NCI-H446 treated with DMSO at 0.1 percent for 48 hours (cell line): ENCODE measurements around the gene TSPAN5.

Source experiments
- DNase-seq: peaks from one replicate; lab custom pipeline; 2025; lab: John Stamatoyannopoulos, UW

The TSPAN5 gene

GRCh38 chr4:98673288-98673644 is 14.9 kb upstream of the TSPAN5 start:
- no peak for DNase-seq

GRCh38 chr4:98672583-98673287 is 14.3 kb upstream of the TSPAN5 start:
- DNase-seq = no peak

- no peak for DNase-seq
Observed at GRCh38 chr4:98671131-98671530, 12.7 kb upstream of the TSPAN5 start.

- DNase-seq = no peak
Observed at GRCh38 chr4:98670186-98670585, 11.8 kb upstream of the TSPAN5 start.

GRCh38 chr4:98669577-98669976 is 11.2 kb upstream of the TSPAN5 start:
- no peak for DNase-seq

GRCh38 chr4:98664959-98665358 is 6.5 kb upstream of the TSPAN5 start:
- no peak for DNase-seq

- DNase-seq = no peak
Observed at GRCh38 chr4:98663226-98664006, 5.0 kb upstream of the TSPAN5 start.

GRCh38 chr4:98662626-98663225 is 4.3 kb upstream of the TSPAN5 start:
- no peak for DNase-seq

GRCh38 chr4:98662055-98662453 is 3.6 kb upstream of the TSPAN5 start:
- DNase-seq = no peak

- DNase-seq = peak; percentile 48
Observed at GRCh38 chr4:98661371-98662054, 3.1 kb upstream of the TSPAN5 start.

GRCh38 chr4:98659741-98660462 is 1.5 kb upstream of the TSPAN5 start:
- DNase-seq = no peak

GRCh38 chr4:98659106-98659592 is 738 bp upstream of the TSPAN5 start:
- DNase-seq = no peak

- peak; percentile 66 for DNase-seq
Observed at GRCh38 chr4:98657531-98658286, 702 bp downstream of the TSPAN5 start.

- DNase-seq = no peak
Observed at GRCh38 chr4:98656886-98657285, 1.5 kb downstream of the TSPAN5 start.

- no peak for DNase-seq
Observed at GRCh38 chr4:98656443-98656842, 2.0 kb downstream of the TSPAN5 start.

- peak; percentile 36 for DNase-seq
Observed at GRCh38 chr4:98653890-98654867, 4.2 kb downstream of the TSPAN5 start.

- no peak for DNase-seq
Observed at GRCh38 chr4:98652996-98653395, 5.4 kb downstream of the TSPAN5 start.

- no peak for DNase-seq
Observed at GRCh38 chr4:98648602-98649001, 9.8 kb downstream of the TSPAN5 start.

- no peak for DNase-seq
Observed at GRCh38 chr4:98646422-98646821, 12.0 kb downstream of the TSPAN5 start.

- DNase-seq = no peak
Observed at GRCh38 chr4:98645527-98645926, 12.9 kb downstream of the TSPAN5 start.
